HFFc6 (cell line): ENCODE results near the gene IL18RAP. TPM values are rescaled to one million over a fixed set of nuclear protein-coding genes. Genes with fewer than 3 reads are reported as not detected.

Experiments
- DNase-seq: peaks from one replicate; pipeline ENCODE4 v3.0.0-alpha.2; 2018
- H3K27ac Mint-ChIP-seq: 2 replicates; pipeline ENCODE4 v1.8.0; 2020; ENCODE audit warnings: mild to moderate bottlenecking, mixed read lengths
- H3K27me3 Mint-ChIP-seq: 2 replicates; pipeline ENCODE4 v1.8.0; 2021; ENCODE audit warnings: mild to moderate bottlenecking, moderate library complexity, mixed read lengths; ENCODE audit not compliant: insufficient read depth
- H3K36me3 Mint-ChIP-seq: 2 replicates; pipeline ENCODE4 v1.8.0; 2021; ENCODE audit warnings: low read depth, mixed read lengths
- H3K4me1 Mint-ChIP-seq: 2 replicates; pipeline ENCODE4 v1.8.0; 2020; ENCODE audit warnings: low read depth, mixed read lengths
- H3K4me3 Mint-ChIP-seq: 2 replicates; pipeline ENCODE4 v1.8.0; 2020; ENCODE audit warnings: mild to moderate bottlenecking, moderate library complexity, mixed read lengths
- H3K9me3 Mint-ChIP-seq: 2 replicates; pipeline ENCODE4 v1.8.0; 2020; ENCODE audit warnings: mild to moderate bottlenecking, mixed read lengths
- total RNA-seq, 6 experiments: library from RNA; stranded (reverse); fragmentation: NEBNext Ultra II Directional; extraction: Animal tissue kit (Norgen Biotek cat#: 25700); gene quantifications; 2 replicates in 1 of 6; 3 replicates in 5 of 6; pipeline ENCODE4 v1.2.3, GENCODE V29; 2021
- TF ChIP-seq, protein P1 (sequence below): fragments of 200-600 bp; sonication (generic); IDR thresholded peaks from 2 replicates; pipeline ENCODE4 v1.5.0; 2021; ENCODE audit warnings: antibody characterized with exemption, mild to moderate bottlenecking

The IL18RAP gene
- total RNA-seq, 6 experiments from 2014 or later: not detected

DNA sequence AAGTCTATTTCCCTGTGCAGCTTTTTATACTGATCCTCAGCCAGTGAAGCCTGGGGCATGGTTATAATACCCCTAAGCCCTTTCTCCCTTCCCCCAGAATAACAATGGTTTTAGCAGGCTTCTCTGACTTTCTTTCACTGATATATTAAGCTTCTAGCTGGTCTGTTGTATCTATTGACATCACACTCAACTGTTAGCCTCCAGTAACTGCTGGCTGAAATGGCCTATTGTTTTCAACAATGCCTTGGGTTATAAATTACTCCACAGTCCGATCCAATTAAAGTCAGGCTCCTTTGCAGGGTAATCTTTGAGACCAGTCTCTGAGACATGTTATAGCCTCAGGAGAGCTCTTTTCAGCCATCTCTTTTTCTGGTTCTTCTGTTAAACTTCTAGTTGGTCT is 47.2 kb downstream of the IL18RAP start:
- TF ChIP-seq, protein P1, sequence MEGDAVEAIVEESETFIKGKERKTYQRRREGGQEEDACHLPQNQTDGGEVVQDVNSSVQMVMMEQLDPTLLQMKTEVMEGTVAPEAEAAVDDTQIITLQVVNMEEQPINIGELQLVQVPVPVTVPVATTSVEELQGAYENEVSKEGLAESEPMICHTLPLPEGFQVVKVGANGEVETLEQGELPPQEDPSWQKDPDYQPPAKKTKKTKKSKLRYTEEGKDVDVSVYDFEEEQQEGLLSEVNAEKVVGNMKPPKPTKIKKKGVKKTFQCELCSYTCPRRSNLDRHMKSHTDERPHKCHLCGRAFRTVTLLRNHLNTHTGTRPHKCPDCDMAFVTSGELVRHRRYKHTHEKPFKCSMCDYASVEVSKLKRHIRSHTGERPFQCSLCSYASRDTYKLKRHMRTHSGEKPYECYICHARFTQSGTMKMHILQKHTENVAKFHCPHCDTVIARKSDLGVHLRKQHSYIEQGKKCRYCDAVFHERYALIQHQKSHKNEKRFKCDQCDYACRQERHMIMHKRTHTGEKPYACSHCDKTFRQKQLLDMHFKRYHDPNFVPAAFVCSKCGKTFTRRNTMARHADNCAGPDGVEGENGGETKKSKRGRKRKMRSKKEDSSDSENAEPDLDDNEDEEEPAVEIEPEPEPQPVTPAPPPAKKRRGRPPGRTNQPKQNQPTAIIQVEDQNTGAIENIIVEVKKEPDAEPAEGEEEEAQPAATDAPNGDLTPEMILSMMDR: no peak
- no peaks in the 10 kb centered on the region for H3K4me1 Mint-ChIP-seq
- H3K9me3 Mint-ChIP-seq: peaks cover 9% of the 10 kb centered on the region; the same call in 1 of the 2 replicates
- H3K36me3 Mint-ChIP-seq: no peaks in the 10 kb centered on the region
- H3K4me3 Mint-ChIP-seq: no peak overlapping the region
- DNase-seq: no peak
- H3K27ac Mint-ChIP-seq: no peak overlapping the region
- H3K27me3 Mint-ChIP-seq: peaks cover 3% of the 10 kb centered on the region; the same call in 1 of the 2 replicates

DNA sequence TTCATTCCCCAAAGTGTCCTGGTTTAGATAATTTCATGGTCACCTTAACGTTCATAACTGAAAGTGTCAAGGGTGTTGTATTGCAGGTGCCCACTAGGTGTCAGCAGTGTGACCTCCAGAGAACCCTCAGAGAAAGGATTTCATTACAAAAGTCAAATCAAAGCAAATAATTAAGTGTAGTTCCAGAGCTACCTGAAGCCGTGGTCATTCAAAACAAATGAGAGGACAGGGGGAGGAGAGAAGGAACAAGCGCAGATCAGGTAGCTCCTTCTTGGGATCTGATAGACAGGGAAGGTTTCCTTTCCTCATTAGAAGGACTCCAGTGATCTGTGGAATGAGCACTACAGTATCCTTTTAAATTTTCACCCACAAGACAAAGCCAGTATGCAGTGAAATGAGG is 50.1 kb downstream of the IL18RAP start, which contains the start of gene SLC9A4:
TSS of gene SLC9A4 (plus strand) at position 207 of the 400 bp plus-strand sequence. CDS start 534 bp downstream, outside the sequence.
- peak; percentile 16 for DNase-seq
- Mint-ChIP-seq H3K9me3 (peaks cover 9% of the 10 kb centered on the region; the same call in 1 of the 2 replicates), H3K4me3 (no peak within 1 kb of the TSS)

GRCh38 chr2:102473631-102474030 is 50.7 kb downstream of the IL18RAP start:
- TF ChIP-seq, protein P1: no peak
- Mint-ChIP-seq H3K36me3 (no peaks in the 10 kb centered on the region), H3K4me1 (no peaks in the 10 kb centered on the region), H3K27me3 (peaks cover 2% of the 10 kb centered on the region), H3K4me3 (no peak overlapping the region), H3K27ac (no peak overlapping the region), H3K9me3 (peaks cover 9% of the 10 kb centered on the region; the same call in 1 of the 2 replicates)
- no peak for DNase-seq

More for the DNA sequence above, 50.1 kb downstream of the IL18RAP start, which contains the start of gene SLC9A4:
- TF ChIP-seq, protein P1: peak; percentile 91
- Mint-ChIP-seq H3K27me3 (peaks cover 2% of the 10 kb centered on the region), H3K27ac (no peak within 1 kb of the TSS), H3K4me1 (no peaks in the 10 kb centered on the region), H3K36me3 (no peaks in the 10 kb centered on the region)

DNA sequence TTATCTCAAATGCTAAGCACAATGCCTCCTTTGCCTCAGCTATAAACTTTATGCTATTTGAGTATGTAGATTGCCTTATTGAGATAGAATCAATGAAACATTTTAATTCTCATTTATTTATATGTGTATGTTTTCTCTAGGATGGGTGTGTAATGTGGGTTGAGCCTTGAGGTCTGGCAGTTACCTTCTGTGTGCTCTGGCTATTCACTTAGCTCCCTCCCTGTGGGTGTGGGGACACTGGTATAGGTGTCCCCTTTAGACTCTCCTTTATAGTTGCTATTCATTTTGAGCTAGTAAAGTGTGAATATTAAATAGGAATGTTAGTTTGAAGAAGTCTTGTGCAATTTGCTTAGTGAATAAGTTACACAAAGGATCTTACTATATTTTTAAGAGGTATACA is 51.8 kb downstream of the IL18RAP start:
- Mint-ChIP-seq H3K36me3 (no peaks in the 10 kb centered on the region), H3K27me3 (peaks cover 2% of the 10 kb centered on the region), H3K4me3 (no peak overlapping the region), H3K9me3 (peaks cover 5% of the 10 kb centered on the region; the same call in 1 of the 2 replicates), H3K27ac (no peak overlapping the region), H3K4me1 (no peaks in the 10 kb centered on the region)
- no peak for DNase-seq
- TF ChIP-seq, protein P1: no peak

GRCh38 chr2:102478686-102479470 is 55.9 kb downstream of the IL18RAP start:
- Mint-ChIP-seq H3K36me3 (no peaks in the 10 kb centered on the region), H3K4me1 (no peaks in the 10 kb centered on the region), H3K9me3 (no peaks in the 10 kb centered on the region), H3K27me3 (no peaks in the 10 kb centered on the region; the same call in 1 of the 2 replicates), H3K27ac (no peak overlapping the region), H3K4me3 (no peak overlapping the region)
- DNase-seq: no peak
- TF ChIP-seq, protein P1: 0 out of 2 replicates have a peak, but pooled peaks have one; percentile 12
